Dedifferentiated amniotic fluid mesenchymal stem cell (primary cell): ENCODE results near the gene SLC2A5.

Experiments used
- DNase-seq: peaks from one replicate; pipeline ENCODE4 v3.0.0-alpha.2; 2016; ENCODE audit errors: extremely low spot score

The SLC2A5 gene

DNA sequence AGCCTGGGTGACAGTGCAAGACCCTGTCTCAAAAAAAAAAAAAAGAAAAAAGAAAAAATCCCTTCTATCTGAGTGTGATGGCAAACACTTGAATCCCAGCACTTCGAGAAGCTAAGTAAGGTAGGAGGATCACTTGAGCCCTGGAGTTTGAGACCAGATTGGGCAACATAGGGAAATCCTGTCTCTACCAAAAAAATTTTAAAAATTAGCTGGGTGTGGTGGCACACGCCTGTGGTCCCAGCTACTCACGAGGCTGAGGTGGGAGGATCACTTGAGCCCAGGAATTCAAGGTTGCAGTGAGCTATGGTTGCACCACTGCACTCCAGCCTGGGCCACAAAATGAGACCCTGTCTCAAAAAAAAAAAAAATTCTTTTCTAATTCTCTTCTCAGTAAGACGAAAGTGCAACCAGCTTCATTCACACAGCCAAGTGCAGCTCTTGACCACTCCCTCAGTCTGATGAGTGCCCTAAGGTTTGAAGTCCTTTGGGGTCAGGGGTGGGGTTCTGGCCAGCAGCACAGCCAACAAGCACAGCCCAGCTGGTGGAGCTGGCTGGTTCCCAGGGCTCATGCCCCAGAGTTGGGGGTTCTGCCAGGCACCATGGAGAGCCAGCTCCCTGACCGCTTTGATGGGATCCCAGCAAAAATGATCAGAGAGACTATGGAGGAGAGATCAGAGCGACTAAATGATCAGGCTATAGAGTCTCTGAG lies 8.0 kb downstream of the SLC2A5 start:
- DNase-seq: no peak

DNA sequence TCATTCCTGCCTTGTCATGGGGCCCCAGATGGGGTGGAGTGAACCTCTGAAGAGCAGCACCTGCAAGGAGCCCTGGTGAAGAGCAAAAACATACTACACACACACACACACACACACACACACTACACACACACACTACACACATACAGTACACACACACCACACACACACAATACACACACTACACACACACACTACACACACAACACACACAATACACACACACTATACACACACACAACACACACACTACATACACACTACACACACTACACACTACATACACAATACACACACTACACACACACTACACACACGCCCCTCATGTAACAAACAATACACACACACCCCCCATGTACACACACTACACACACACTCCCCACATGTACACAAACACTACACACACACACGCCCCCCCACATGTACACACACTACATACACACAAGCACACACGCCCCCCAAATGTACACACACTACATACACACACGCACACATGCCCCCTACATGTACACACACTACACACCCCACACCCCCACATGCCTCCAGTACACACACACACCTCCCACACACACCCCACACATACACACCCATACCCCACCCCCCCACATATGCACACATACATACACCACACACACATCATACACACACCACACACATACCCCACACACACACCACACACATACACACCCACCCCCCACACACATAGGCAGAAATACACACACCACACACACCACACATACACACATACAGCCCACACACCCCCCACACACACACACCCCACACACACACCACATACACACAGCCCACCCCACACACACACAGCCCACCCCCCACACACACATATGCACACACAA lies 9.3 kb downstream of the SLC2A5 start:
- DNase-seq: no peak

DNA sequence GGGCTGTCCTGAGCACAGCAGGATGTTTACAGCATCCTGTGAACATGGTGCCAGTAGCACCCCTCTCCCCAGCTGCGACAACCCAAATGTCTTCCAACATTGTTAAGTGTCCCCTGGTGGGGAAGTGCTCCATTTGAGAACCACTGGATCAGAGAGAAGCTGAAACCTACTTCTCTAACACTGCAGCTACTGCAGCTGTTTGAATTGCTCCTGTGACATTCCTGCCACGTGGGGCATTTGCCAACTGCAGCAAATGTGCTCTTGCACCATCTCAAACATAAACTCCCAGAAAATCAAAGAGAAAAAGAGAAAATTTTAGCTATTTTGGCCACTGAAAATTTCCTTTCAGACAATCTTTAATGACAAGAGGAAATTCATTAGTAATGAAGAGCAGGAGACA lies 11.0 kb downstream of the SLC2A5 start:
- peak; percentile 29 for DNase-seq

DNA sequence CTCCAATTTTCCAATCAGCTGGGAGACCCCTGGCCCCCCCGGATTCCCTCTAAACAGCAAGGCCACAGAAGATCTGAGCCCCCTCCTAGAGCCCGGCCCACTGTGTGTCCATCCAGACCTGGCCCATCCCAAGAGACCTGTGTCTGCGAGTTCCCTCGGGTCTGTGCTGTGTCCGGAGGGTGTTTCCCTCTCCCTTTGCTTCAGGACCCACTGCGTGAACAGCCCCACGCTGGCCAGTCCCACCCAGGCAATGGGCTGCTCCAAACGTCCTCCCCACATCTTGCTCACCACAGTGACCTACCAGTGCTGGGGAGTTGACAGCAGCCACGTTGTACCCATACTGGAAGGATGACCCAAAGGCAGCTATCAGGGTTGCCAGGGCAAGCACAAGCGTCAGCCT lies 11.6 kb downstream of the SLC2A5 start:
- no peak for DNase-seq

DNA sequence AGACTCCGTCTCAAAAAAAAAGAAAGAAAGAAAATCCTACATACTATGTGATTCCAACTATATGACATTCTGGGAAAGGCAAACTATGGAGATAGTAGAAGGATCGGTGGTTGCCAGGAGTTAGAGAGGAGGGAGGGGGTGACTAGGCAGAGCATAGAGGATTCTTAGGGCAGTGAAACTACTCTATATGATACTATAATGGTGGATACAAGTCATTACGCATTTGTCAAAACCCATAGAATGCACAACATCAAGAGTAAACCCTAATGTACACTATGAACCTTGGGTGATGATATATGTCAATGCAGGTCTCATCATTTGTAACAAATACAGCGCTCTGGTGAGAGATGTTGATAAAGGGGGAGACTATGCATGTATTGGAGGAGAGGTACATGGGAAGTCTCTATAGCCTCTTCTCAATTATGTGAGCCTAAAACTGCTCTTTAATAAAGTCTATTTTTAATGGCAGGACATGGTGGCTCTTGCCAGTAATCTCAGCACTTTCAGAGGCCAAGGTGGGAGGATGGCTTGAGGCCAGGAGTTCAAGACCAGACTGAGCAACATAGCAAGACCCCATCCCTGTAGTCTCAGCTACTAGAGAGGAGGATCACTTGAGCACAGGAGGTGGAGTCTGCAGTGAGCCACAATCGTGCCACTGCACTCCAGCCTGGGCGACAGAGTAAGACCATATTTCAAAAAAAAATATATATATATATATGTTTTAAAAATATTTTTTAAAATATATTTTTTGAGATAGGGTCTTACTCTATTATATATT lies 17.0 kb downstream of the SLC2A5 start:
- DNase-seq: no peak

DNA sequence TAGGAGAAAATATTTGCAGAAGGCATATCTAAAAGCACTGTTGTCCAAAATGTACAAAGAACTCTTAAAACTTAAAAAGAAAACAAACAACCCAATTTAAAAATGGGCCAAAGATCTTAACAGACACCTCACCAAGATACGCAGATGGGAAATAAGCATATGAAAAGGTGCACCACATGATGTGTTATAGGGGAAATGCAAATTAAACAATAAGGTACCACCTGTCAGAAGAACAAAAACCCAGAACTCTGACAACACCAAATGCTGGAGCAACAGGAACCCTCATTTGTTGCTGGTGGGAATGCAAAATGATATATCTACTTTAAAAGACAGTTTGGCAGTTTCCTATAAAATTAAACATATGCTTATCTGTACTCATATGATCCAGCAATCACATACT lies 18.1 kb downstream of the SLC2A5 start:
- DNase-seq: no peak

DNA sequence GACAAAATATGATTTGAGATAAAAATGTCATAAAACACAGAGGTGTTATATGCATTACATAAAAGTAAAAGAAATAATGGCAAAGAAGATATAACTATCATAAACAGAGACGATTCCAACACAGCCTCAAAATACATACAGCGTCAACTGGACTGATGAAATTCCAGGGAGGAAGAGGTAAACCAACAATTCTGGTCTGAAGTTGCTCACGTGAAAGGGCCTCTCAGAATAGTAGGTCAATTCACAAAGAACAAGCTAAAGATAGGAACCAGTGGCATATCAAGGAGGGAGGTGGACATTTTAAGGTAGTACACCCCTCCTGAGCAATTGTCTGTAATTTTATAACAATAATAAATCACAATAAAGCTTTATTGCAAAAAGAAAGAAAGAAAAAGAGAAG lies 18.6 kb downstream of the SLC2A5 start:
- no peak for DNase-seq

DNA sequence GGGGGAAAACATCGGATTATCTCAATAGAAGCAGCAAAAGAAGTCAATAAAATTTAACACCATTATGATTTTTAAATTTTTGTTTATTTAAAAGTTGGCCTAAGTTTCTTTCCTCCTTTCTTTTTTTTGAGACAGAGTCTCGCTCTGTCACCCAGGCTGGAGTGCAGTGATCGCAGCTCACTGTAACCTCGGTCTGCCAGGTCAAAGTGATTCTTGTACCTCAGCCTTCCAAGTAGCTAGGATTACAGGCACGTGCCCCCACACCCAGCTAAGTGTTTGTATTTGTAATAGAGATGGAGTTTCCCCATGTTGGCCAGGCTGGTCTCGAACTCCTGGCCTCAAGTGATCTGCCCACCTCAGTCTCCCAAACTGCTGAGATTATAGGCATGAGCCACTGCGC lies 20.9 kb downstream of the SLC2A5 start:
- no peak for DNase-seq

DNA sequence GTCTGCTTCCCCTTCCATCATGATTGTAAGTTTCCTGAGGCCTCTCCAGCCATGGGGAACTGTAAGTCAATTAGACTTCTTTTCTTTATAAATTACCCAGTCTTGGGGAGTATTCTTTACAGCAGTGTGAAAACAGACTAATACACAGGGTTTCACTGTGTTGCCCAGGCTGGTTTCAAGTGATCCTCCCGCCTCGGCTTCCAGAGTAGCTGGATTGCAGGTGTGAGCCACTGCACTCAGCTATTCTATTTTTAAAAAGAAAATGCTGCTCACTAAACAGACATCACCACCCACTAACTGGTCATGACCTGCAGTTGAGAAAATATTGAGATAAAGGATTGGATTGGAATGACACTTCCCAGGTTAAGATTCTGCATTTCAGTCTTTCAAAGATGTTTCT lies 22.4 kb downstream of the SLC2A5 start:
- DNase-seq: no peak

DNA sequence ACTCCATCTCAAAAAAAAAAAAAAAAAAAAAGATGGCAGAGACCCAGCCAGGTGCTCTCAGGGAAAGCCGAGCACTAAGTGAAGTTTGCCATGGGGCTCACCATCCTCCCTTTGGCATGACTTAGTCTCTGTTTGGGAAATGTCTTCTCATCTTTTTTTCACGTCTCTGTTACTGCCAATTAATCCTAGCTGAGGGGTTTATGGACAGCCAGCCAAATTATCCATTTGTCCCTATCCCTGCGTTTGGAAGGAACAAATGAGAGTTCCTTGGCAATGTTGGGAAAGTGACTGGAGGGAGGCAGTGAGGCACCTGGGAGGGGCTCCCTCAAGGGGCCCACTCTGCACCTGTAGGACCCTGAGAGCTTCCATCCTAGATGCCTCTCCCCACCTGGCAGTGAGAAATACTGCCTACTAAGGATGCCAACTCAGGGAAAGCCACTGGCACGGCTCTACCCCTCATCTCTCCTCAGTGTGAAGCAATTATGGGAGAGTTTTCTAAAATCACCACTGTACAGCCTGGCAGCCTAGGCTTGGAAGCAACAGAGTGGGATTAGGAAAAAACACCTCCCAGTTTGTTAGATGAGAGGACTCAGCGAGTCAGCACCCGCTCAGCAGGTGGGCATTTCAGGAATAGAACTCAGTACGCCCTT lies 23.4 kb downstream of the SLC2A5 start:
- no peak for DNase-seq

DNA sequence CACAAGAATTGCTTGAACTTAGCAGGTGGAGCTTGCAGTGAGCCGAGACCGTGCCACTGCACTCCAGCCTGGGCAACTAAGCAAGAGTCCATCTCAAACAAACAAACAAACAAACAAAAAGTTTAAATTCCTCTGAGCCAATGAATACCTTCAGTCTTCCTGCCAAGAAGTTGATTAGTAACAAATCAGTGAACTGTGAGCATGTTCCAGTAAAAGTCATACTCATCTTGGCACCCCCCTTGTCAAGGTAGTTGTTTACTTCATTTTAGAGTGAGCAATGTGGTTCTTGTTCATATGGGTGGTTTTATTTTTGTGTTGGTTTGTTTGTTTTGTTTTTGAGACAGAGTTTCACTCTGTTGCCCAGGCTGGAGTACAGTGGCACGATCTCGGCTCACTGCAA lies 25.2 kb downstream of the SLC2A5 start:
- no peak for DNase-seq

DNA sequence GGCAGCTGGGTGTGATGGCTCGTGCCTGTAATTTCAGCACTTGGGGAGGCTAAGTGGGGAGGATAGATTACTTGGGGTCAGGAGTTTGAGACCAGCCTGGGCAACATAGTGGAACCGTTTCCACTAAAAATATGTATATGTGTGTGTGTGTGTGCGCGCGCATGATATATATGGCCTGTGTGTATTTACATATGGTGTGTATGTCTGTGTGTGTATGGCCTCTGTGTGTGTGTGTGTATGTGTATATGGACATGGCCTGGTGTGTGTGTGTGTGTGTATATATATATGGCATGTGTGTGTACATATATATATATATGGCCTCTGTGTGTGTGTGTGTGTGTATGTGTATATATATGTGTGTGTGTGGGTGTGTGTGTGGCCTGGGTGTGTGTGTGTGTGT lies 27.2 kb downstream of the SLC2A5 start:
- no peak for DNase-seq

DNA sequence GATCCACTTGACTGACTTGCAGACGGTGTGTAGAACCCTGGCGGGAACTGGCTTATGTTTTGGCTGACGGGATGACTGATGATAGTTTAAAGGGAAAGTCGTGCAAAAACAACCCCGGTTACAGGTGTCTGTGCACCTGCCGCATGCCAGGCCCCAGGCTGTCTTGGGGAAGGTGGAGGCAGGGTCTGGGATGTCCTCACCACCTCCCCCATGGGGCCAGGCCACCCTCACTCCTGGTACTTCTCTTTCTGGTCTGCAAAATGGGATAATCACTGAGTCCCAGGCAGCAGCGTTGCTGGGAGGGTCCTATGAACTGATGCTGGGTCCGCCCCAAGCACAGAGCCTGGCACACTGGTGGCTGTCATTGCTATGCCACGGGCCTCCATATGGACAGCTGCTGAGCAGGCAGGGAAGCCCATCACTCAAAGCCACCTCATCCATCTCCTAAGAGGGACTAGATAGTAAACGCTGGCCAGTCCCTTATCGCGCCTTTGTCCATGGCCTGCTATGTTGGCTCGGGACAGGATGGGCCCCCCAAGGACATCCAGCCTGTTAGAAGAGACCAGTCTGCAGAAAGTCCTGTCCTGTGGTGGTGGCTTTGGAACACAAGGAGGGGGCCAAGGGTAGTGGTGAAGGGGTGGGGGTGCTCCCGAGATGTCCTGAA lies 28.2 kb downstream of the SLC2A5 start:
- no peak for DNase-seq

DNA sequence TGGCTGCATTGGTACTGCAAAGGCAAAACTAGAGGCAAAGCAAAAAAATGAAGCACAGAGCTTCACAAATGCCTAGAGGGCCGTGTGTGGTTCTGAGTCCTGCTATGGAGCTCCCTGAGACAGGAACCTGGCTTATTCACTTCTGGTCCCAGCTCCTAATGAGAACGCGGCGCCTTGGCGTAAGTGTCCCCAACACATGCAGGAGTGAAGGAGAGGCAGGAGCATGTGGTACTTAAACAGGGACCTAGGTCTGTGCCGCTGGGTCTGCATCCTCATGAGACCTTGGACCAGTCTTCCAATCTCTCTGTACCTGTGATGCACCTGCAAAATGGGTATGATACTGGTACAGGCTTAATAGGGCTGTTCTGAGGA lies 28.8 kb downstream of the SLC2A5 start:
- DNase-seq: no peak

DNA sequence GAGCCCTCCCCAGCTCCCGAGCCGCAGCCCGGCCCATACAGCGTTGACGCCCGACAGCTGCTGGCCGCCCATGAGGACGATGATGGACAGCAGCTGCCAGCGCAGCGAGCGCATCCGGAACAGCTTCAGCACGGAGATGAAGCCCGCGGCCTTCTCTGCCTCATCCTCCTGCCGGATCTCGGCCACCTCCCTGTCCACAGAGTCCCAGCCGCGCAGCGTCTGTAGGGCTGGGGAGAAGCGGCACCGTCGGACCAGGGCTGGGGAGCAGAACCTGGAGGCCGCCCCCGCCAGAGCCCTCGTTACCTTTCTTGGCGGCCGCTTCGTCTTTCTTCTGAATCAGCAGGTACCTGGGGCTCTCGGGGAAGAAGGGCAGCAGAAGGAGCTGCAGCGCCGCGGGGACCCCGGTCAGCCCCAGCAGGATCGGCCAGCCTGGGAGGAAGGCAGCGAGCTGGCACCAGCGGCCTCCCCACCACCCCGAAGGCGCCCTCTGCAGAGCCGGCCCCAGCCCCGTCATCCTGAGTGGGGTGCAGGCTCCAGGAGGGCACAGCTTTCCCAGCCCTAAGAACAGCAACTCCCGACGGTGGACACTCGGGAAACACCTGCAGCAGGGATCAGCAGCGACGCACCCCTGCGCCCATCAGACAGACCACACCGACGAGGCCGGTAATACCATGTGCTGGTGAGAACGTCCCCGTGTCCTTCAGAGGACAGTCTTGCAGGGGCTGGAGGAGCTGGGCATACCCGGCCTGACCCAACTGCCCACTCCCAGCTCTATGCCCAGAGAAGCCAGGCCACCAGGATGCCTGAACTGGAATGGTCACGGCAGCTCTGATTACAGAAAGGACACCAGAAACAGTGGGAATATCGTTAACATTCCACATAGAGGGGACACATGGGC lies 29.4 kb downstream of the SLC2A5 start:
- DNase-seq: no peak

DNA sequence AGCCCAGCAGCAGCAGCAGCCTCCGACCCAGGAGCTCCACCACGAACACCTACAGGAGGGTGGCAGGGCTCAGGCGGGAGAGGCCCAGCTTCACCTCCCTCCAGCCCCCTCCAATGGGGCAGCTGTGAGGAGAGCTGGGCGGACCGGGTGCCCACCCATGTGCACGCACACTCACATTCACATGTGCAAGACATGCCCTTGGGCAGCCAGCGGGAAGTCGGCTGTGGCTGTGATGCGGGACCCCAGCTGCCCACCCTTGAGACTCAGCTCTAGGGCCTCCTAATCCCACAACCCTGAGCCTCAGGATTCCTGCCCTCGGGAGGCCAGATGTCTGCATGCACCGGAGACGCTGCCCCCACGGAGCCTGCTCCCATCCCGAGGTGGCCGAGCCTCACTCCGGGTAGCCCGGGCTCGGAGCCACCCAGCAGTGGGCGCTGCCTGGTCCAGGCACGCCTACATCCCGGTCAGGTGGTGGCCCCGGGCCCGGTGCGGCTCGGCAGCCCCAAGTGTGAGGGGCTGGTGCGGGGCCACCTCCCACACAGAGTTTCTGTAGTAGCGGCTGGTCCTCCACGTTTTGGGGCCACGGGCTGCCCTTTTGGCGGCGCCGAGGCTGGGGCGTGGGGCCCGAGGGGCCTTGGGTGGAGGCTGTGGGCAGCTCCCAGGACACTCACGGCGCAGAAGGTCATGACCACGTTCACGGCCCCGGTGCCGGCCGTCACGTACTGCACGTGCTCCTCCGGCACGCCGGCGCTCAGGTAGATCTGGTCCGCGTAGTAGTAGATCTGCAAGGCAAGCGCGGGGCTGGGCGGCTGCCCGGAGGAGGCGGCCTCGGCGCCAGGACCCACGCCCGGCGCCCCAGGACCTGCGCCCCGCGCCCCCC lies 30.3 kb downstream of the SLC2A5 start:
- no peak for DNase-seq

DNA sequence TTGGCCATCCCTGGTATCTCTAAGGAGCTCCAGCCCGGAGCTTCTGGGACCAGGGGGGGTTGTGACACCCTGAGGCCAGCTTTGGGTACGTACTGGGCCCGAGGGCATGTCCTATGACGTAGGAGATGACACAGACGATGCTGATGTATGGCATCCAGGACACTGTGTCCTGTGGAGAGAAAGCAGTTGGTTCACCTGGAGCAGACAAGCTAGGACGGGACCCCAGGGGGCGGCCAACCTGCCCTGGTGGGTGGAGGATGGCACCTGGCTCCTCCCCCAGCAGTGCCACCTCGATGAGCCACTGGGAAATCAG lies 31.1 kb downstream of the SLC2A5 start:
- no peak for DNase-seq

DNA sequence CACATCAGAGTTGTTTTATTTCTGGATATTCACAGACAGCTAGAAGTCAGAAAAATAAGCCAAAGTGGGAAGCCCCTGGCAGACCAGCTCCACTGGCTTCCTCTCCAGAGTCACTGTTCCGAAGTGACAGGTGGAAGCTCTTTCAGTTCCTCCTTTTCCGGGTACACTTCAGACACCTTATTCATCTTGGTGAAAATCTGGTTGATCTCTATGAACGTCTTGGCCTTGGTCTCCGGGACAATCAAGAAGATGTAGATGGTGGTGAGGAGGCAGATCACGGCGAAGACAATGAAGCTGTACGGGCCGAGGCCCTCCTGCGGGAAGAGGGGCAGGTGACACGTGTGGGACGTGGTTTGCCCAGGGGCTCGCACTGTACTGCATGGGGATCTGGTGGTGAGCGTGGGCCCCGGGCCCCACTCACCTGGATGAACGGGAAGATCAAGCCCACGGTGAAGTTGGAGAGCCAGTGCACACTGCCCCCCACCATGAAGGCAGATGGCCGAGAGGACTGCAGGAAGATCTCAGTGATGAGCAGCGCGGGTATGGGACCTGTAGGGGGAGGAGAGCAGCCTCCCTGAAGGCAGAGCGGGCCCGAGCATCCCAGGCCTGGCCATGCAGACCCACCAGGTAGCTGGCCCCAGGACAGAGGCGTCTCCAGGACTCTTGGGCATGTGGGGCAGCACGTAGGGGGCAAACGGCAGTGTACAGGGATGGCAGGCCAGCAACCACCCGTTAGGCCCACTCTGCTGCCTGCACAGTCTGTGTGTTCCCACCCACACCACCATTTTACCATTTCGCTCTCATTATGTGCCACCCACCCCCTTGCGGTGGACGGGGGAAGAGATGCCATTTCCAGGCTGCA lies 31.7 kb downstream of the SLC2A5 start:
- DNase-seq: no peak

DNA sequence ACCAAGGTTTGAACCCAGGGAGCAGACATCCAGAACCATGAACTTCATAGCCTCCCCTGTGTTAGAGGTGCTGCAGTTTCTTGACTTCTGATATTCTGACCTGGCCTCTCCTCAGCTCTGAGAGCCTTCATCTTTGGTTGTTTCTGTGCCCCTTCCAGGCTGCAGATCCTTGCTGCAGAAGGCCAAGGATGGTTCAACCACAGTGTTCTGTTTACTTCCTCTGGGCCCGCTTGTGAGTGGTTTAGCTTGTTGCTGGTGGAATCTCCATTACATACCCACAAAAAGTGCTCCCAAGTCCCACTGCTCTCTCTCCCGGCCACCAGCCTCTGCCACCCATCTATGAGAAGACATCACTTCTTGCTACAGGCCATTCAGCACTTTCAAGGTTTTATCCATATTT lies 34.2 kb downstream of the SLC2A5 start:
- no peak for DNase-seq
